Endothelial cell of umbilical vein (primary cell): Measurements from ENCODE around the gene MOXD1. TPM values are rescaled to one million over a fixed set of nuclear protein-coding genes. Genes with fewer than 3 reads are reported as not detected.

Source experiments
- BruUV-seq: library from RNA; stranded (reverse); fragments of 400-500 nt; replicated peaks from 2 replicates; lab custom pipeline; 2021; lab: Mats Ljungman, UMichigan
- CTCF ChIA-PET: fragments of 300-600, 350-600 bp; sonication (Branson Sonifier 250); formaldehyde crosslinking; loops from one replicate; lab custom pipeline; 2021; ENCODE audit warnings: antibody characterized with exemption, inconsistent platforms; lab: Charles Lee
- POLR2A ChIA-PET: fragments of 300-600, 350-600 bp; sonication (Branson Sonifier 250); formaldehyde crosslinking; loops from one replicate; lab custom pipeline; 2021; ENCODE audit warnings: antibody characterized with exemption, inconsistent platforms; lab: Charles Lee
- DNase-seq: peaks from one replicate; pipeline ENCODE4 v3.0.0-alpha.2; 2011; ENCODE audit warnings: low read depth, low spot score
- FAIRE-seq: peaks from 2 replicates; lab custom pipeline; 2011; peaks lifted over from hg19 to GRCh38; lab: Jason Lieb, UNC
- H2AFZ ChIP-seq: 2 replicates; pipeline ENCODE4 v1.6.0; 2012; ENCODE audit warnings: low read depth, low read length, control low read depth, inconsistent platforms
- H3K27ac ChIP-seq: 2 replicates; pipeline ENCODE4 v1.5.1; 2011; ENCODE audit warnings: low read depth, mild to moderate bottlenecking, control low read depth, low read length, moderate library complexity; ENCODE audit not compliant: insufficient read depth
- H3K27me3 ChIP-seq, 2 experiments: 2 replicates each; pipeline versions ENCODE4 v1.6.0 to v1.6.1; 2011; ENCODE audit warnings: low read length in 2 of 2, mixed read lengths in 1 of 2; ENCODE audit not compliant: control insufficient read depth in 2 of 2, insufficient read depth in 2 of 2
- H3K36me3 ChIP-seq, 2 experiments: 2 replicates in 1 of 2; 3 replicates in 1 of 2; pipeline ENCODE4 v1.5.1; 2011; ENCODE audit warnings: low read length in 2 of 2, mild to moderate bottlenecking in 1 of 2, moderate library complexity in 1 of 2; ENCODE audit not compliant: control insufficient read depth in 2 of 2, insufficient read depth in 2 of 2; ENCODE audit errors: extremely low read depth in 1 of 2
- H3K4me1 ChIP-seq: 3 replicates; pipeline ENCODE4 v1.5.1; 2011; ENCODE audit warnings: mild to moderate bottlenecking, low read length; ENCODE audit not compliant: control insufficient read depth, insufficient read depth; ENCODE audit errors: extremely low read depth
- H3K4me2 ChIP-seq: 2 replicates; pipeline ENCODE4 v1.6.1; 2011; ENCODE audit warnings: low read length, control low read depth, mixed read lengths; ENCODE audit not compliant: insufficient read depth
- H3K4me3 ChIP-seq, 3 experiments: fragments of 200-600 bp in 1 of 3; sonication (generic), shearing (Covaris generic) in 1 of 3; replicated peaks in 1 of 3; 2 replicates each; pipeline ENCODE4 v1.5.1; 2011 to 2016; ENCODE audit warnings: control low read depth in 3 of 3, low read length in 3 of 3, mild to moderate bottlenecking in 2 of 3, inconsistent platforms in 1 of 3, low read depth in 1 of 3, moderate library complexity in 1 of 3; ENCODE audit not compliant: insufficient read depth in 1 of 3
- H3K79me2 ChIP-seq: 2 replicates; pipeline ENCODE4 v1.6.0; 2012; ENCODE audit warnings: low read length, inconsistent platforms; ENCODE audit not compliant: control insufficient read depth, insufficient read depth
- H3K9ac ChIP-seq: replicated peaks from 2 replicates; pipeline ENCODE3; 2011; ENCODE audit warnings: low read length, control low read depth; ENCODE audit not compliant: insufficient read depth; ENCODE audit errors: extremely low read depth
- H3K9me1 ChIP-seq: replicated peaks from 3 replicates; pipeline ENCODE4 v1.6.0; 2011; ENCODE audit warnings: mild to moderate bottlenecking, low read length; ENCODE audit not compliant: control insufficient read depth, insufficient read depth; ENCODE audit errors: extremely low read depth
- H3K9me3 ChIP-seq: replicated peaks from 2 replicates; pipeline ENCODE4 v1.5.1; 2012; ENCODE audit warnings: low read length, inconsistent platforms; ENCODE audit not compliant: control insufficient read depth, insufficient read depth
- H4K20me1 ChIP-seq: replicated peaks from 2 replicates; pipeline ENCODE3; 2011; ENCODE audit warnings: mild to moderate bottlenecking, low read length; ENCODE audit not compliant: control insufficient read depth, insufficient read depth; ENCODE audit errors: extremely low read depth
- CTCF ChIP-seq, 2 donors: IDR thresholded peaks; 1 replicate in 1 of 2; 2 replicates in 1 of 2; pipeline ENCODE4 v1.5.1; 2011; ENCODE audit warnings: low read length in 2 of 2, mild to moderate bottlenecking in 2 of 2, moderate library complexity in 2 of 2, control low read depth in 1 of 2, inconsistent platforms in 1 of 2, low read depth in 1 of 2; ENCODE audit not compliant: insufficient read depth in 1 of 2; ENCODE audit errors: extremely low read depth in 1 of 2
- EZH2 ChIP-seq: IDR thresholded peaks from 2 replicates; pipeline ENCODE4 v1.6.1; 2012; ENCODE audit warnings: borderline replicate concordance, low read depth, mild to moderate bottlenecking, moderate library complexity, low read length, inconsistent platforms; ENCODE audit not compliant: severe bottlenecking
- FOS ChIP-seq: IDR thresholded peaks from 2 replicates; pipeline ENCODE4 v1.6.1; 2011; ENCODE audit warnings: mild to moderate bottlenecking, low read length, moderate library complexity, borderline replicate concordance; ENCODE audit not compliant: insufficient read depth
- GATA2 ChIP-seq: IDR thresholded peaks from 2 replicates; pipeline ENCODE4 v1.7.0; 2011; ENCODE audit warnings: low read depth, mild to moderate bottlenecking, moderate library complexity, mixed read lengths, low read length; ENCODE audit not compliant: insufficient read length, insufficient read depth
- JUN ChIP-seq: IDR thresholded peaks from 2 replicates; pipeline ENCODE4 v1.6.1; 2011; ENCODE audit warnings: borderline replicate concordance, low read depth; ENCODE audit not compliant: insufficient read length, insufficient read depth
- MAX ChIP-seq: IDR thresholded peaks from 2 replicates; pipeline ENCODE4 v1.6.1; 2011; ENCODE audit not compliant: insufficient read depth, insufficient read length
- MYC ChIP-seq: IDR thresholded peaks from one replicate; pipeline ENCODE4 v1.6.1; 2011; ENCODE audit warnings: mild to moderate bottlenecking, low read depth, low read length
- POLR2AphosphoS5 ChIP-seq: IDR thresholded peaks from 2 replicates; pipeline ENCODE4 v1.6.1; 2012; ENCODE audit warnings: low read depth, mild to moderate bottlenecking, control low read depth, low read length, moderate library complexity; ENCODE audit not compliant: insufficient read depth
- dilution Hi-C: fragments of 300-500 bp; cut with MboI; formaldehyde crosslinking; loops from one replicate; pipeline ENCODE4 v1.15.0; 2019; ENCODE audit warnings: low sequenced_read_pairs; ENCODE audit not compliant: extremely low pct_ligation_motif_present
- intact Hi-C: fragments of 100-400 bp; cut with micrococcal nuclease; formaldehyde crosslinking; loops from one replicate; pipeline ENCODE4 v1.10.0; 2022
- polyA plus RNA-seq, 4 experiments: library from polyadenylated mRNA; depleted of rRNA in 3 of 4; stranded (reverse) in 3 of 4; unstranded in 1 of 4; fragments of >200 nt; gene quantifications; 2 replicates each; pipeline versions ENCODE4 v1.2.1 to v1.2.3, GENCODE V29; 2011 to 2012; ENCODE audit warnings: missing spikeins in 1 of 4
- total RNA-seq: library from RNA; stranded (reverse); gene quantifications from 2 replicates; pipeline ENCODE4 v1.2.3, GENCODE V29; 2021

MOXD1 gene
- total and polyA plus RNA-seq, 2 donors (not counting 3 experiments of a cell fraction or from before 2014, with no cell fraction given), result 0.01 TPM; not detected in 1

GRCh38 chr6:132259070-132259469, 142.2 kb downstream of the MOXD1 start:
- no peak overlapping the region for H3K9ac ChIP-seq
- ChIA-PET CTCF (interaction anchor here (0.9 to 8.8 kb wide), 14 partner anchors 11 to 563 kb away, joined by 3 to 168 read pairs (median 10); partner anchors contain the start of gene CCN2), POLR2A (no interaction called here)
- TF ChIP-seq GATA2 (no peak), CTCF (IDR thresholded peaks at IDR 0.05; ENCODE audit: extremely low read depth in 1 of 2, insufficient read depth in 1 of 2, low read depth in 1 of 2, low read length in 2 of 2) (peak; percentile 35 to 36)
- H4K20me1 ChIP-seq, result no peaks in the 10 kb centered on the region
- H2AFZ ChIP-seq, result no peak overlapping the region
- H3K27me3 ChIP-seq, result no peaks in the 10 kb centered on the region
- peak; percentile 60 for DNase-seq
- no peaks in the 10 kb centered on the region for H3K9me3 ChIP-seq
- H3K27ac ChIP-seq, result no peak overlapping the region
- BruUV-seq, result no TSS peak
- no peaks in the 10 kb centered on the region for H3K79me2 ChIP-seq
- dilution Hi-C loops (no loop called here), intact Hi-C loops (loop anchor here (1.0 kb wide), 2 partner anchors 299 to 334 kb away; no protein-coding TSS in a partner anchor)
- no peaks in the 10 kb centered on the region for H3K9me1 ChIP-seq
- no peak overlapping the region for H3K4me2 ChIP-seq
- H3K36me3 ChIP-seq, result no peaks in the 10 kb centered on the region
- H3K4me3 ChIP-seq, result no peak overlapping the region
- H3K4me1 ChIP-seq, result no peaks in the 10 kb centered on the region
- FAIRE-seq, result peak; percentile 88

DNA sequence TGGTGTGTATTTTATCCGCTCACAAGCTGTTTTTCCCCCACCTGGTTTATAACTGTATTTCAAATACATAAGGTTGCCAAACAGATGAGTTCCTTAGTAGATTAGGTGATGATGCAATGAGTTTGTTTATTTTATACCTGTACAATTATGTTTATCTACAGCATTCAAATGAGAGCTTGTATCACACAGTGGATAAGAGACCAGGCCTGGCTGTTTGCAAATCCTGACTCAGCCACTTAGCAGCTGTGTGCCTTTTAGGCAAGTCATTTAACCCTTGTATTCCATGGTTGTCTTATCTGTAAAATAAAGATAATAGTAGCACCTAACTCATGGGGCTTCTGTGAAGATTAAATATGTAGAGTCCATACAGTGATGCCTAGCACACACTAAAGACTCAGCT, 143.7 kb downstream of the MOXD1 start:
- H3K27me3 ChIP-seq, result no peaks in the 10 kb centered on the region
- intact Hi-C loops (no loop called here), dilution Hi-C loops (no loop called here)
- no peaks in the 10 kb centered on the region for H3K4me1 ChIP-seq
- H3K4me3 ChIP-seq, result no peak overlapping the region
- H3K9ac ChIP-seq, result no peak overlapping the region
- no peak for FAIRE-seq
- ChIA-PET CTCF (interaction anchor here (0.8 to 8.8 kb wide), 11 partner anchors 9 to 342 kb away, joined by 3 to 168 read pairs (median 7); no protein-coding TSS in a partner anchor), POLR2A (interaction anchor here (1.1 kb wide), 1 partner anchor 306 kb away, joined by 3 read pairs; the partner anchor contains the start of gene CCN2)
- H4K20me1 ChIP-seq, result no peaks in the 10 kb centered on the region
- no peak for DNase-seq
- H3K9me1 ChIP-seq, result no peaks in the 10 kb centered on the region
- H2AFZ ChIP-seq, result no peak overlapping the region
- H3K9me3 ChIP-seq, result no peaks in the 10 kb centered on the region
- no peak overlapping the region for H3K27ac ChIP-seq
- no peak for TF ChIP-seq GATA2
- no peak for TF ChIP-seq FOS
- TF ChIP-seq EZH2, result no peak
- no peak for TF ChIP-seq MAX
- TF ChIP-seq CTCF (IDR thresholded peaks at IDR 0.05; ENCODE audit: extremely low read depth in 1 of 2, insufficient read depth in 1 of 2, low read depth in 1 of 2, low read length in 2 of 2), result no peak
- no peak for TF ChIP-seq POLR2AphosphoS5
- no peak for TF ChIP-seq JUN
- no peak for TF ChIP-seq MYC
- no peaks in the 10 kb centered on the region for H3K36me3 ChIP-seq
- H3K4me2 ChIP-seq, result no peak overlapping the region
- BruUV-seq, result no TSS peak
- no peaks in the 10 kb centered on the region for H3K79me2 ChIP-seq
